Pancreas (tissue), 10 donors: ENCODE measurements around the gene PRKCA. TPM values are rescaled to one million over a fixed set of nuclear protein-coding genes. Genes with fewer than 3 reads are reported as not detected.

Experiments
- ATAC-seq, 4 donors: fragments of 200-7000 bp; cut with Tn5 transposase; one replicate each; pipeline versions ENCODE4 v1.8.0 to v1.9.1; 2020; ENCODE audit warnings: mild to moderate bottlenecking in 4 of 4, moderate library complexity in 4 of 4
- DNase-seq, 6 donors: peaks; one replicate each; pipeline ENCODE4 v3.0.0-alpha.2; 2020
- FAIRE-seq: peaks from 2 replicates; lab custom pipeline; 2012; peaks lifted over from hg19 to GRCh38; lab: Jason Lieb, UNC
- H3K27ac ChIP-seq, 4 donors: fragments of 200-600 bp; sonication (generic); 1 replicate in 3 of 4; 2 replicates in 1 of 4; pipeline versions ENCODE4 v1.5.0 to v1.8.0; 2020
- H3K27me3 ChIP-seq, 4 donors: fragments of 200-600 bp; one replicate each; pipeline ENCODE4 v1.8.0; 2021
- H3K36me3 ChIP-seq, 3 donors: fragments of 200-600 bp; sonication (generic) in 1 of 3; one replicate each; pipeline versions ENCODE4 v1.5.0 to v1.8.0; 2020 to 2021
- H3K4me1 ChIP-seq, 3 donors: fragments of 200-600 bp; one replicate each; pipeline ENCODE4 v1.8.0; 2021
- H3K4me3 ChIP-seq, 4 donors: fragments of 200-600 bp; sonication (generic) in 2 of 4; one replicate each; pipeline versions ENCODE4 v1.5.0 to v1.8.0; 2020 to 2021
- H3K9me3 ChIP-seq, 4 donors: fragments of 200-600 bp; one replicate each; pipeline ENCODE4 v1.8.0; 2021
- CTCF ChIP-seq, 4 donors: fragments of 200-600 bp; sonication (generic) in 3 of 4; IDR thresholded peaks; one replicate each; pipeline versions ENCODE4 v1.5.0 to v1.8.0; 2021; ENCODE audit warnings: antibody characterized with exemption in 4 of 4
- WGBS, 2 donors: extraction: QIAGEN DNeasy Blood & Tissue Kit; methylation state at CpG; one replicate each; pipeline ENCODE4 v1.1.7; 2013; 5-methylcytosine and 5-hydroxymethylcytosine counted together
- intact Hi-C, 3 donors: fragments of 100-400 bp; cut with DNase I; formaldehyde crosslinking; loops; one replicate each; pipeline versions ENCODE4 v1.11.1 to v1.14.2; 2022
- polyA plus RNA-seq, 2 donors: library from polyadenylated mRNA; stranded (reverse); fragments of 200-250 nt; gene quantifications; one replicate each; pipeline ENCODE4 v1.2.3, GENCODE V29; 2013
- total RNA-seq, 6 donors: library from RNA; stranded (reverse); fragmentation: NEBNext Ultra II Directional in 4 of 6; extraction: Animal tissue kit (Norgen Biotek cat#: 25700) in 4 of 6; gene quantifications; one replicate each; pipeline versions ENCODE4 v1.2.1 to v1.2.4, GENCODE V29; 2021 to 2023
- donor health status: healthy with polysubstance abuse.
- donor health status: DM: no; HTN: no; CAD: no; lungs with moderate emphysema.
- donor health status: DM: no; HTN: no; CAD: no.
- donor health status: control.
- donor health status: control.
- donor health status: Bipolar disorder and iron deficiency.
- donor health status: DM: yes; HTN: yes; CAD: no.
- donor health status: DM: no; HTN: no; CAD: no.
- donor health status: DM: no; HTN: no; CAD: no.
- donor health status: DM: yes; HTN: yes; CAD: no.

Gene PRKCA
- total and polyA plus RNA-seq, 8 donors = 3.5 to 22.3 (median 10.2) TPM

DNA sequence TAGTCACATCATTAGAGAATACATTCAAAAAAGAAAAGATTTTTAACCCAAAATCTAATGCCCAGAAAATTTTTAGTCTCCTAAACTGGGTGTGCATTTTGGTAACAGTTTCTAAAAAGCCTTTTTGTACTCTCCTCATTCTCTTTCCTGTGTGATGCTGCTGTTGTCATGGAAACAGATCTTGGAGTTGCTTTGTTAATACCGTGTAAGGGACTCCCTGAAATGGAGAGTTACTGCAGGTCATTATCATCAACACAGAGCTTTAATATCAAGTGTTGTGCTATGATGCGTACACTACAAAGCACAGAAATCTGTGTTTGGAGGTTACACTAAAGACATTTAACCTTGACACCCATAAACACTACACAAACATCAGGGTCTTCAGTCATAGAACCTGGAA lies 216.3 kb downstream of the PRKCA start:
- no peak for TF ChIP-seq CTCF (IDR thresholded peaks at IDR 0.05)
- no peaks in the 10 kb centered on the region for H3K4me1 ChIP-seq
- no peaks in the 10 kb centered on the region for H3K27me3 ChIP-seq
- no peak for DNase-seq
- WGBS, 2 donors = 65 to 90% methylated on average over 2 of the region's 2 CpGs
- no peaks in the 10 kb centered on the region for H3K9me3 ChIP-seq
- intact Hi-C loops = no loop called here
- no peak overlapping the region for H3K27ac ChIP-seq
- no peak for FAIRE-seq
- H3K36me3 ChIP-seq = no peaks in the 10 kb centered on the region
- ATAC-seq = no peak
- H3K4me3 ChIP-seq = no peak overlapping the region

GRCh38 chr17:66519154-66519553 lies 216.7 kb downstream of the PRKCA start:
- Histone ChIP-seq H3K4me3 (no peak overlapping the region), H3K9me3 (no peaks in the 10 kb centered on the region), H3K27ac (no peak overlapping the region), H3K4me1 (no peaks in the 10 kb centered on the region), H3K36me3 (no peaks in the 10 kb centered on the region), H3K27me3 (no peaks in the 10 kb centered on the region)
- FAIRE-seq = no peak
- no peak for DNase-seq
- ATAC-seq = no peak
- TF ChIP-seq CTCF (IDR thresholded peaks at IDR 0.05) = no peak
- intact Hi-C loops = no loop called here
- WGBS, 2 donors = 93% methylated on average over 3 of the region's 3 CpGs

DNA sequence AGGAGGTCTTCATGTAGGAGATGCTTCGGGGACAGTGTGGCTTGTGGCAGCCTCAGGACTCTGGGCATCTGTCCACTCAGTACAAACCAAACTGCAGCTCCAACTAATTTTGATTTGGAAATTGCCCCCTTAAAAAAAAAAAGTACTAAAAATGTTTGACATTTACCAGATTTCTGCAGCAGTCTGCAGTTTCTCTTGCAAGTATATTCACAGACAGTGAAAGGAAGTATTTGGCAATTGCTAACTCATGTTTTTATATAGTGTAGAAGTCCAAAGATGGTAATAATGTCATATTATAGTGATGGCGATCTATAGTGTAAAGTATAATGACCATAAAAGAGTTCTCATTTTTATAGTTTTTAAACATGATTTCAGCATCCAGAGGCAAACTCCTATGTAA lies 218.6 kb downstream of the PRKCA start:
- H3K27me3 ChIP-seq = no peaks in the 10 kb centered on the region
- no peak overlapping the region for H3K27ac ChIP-seq
- DNase-seq = no peak
- H3K4me1 ChIP-seq = no peaks in the 10 kb centered on the region
- ATAC-seq = no peak
- H3K9me3 ChIP-seq = no peaks in the 10 kb centered on the region
- no peak overlapping the region for H3K4me3 ChIP-seq
- intact Hi-C loops = no loop called here
- FAIRE-seq = no peak
- TF ChIP-seq CTCF (IDR thresholded peaks at IDR 0.05) = no peak
- no peaks in the 10 kb centered on the region for H3K36me3 ChIP-seq
- WGBS, 2 donors = 67 to 83% methylated on average over 2 of the region's 2 CpGs

- no peaks in the 10 kb centered on the region for H3K4me1 ChIP-seq
- no peaks in the 10 kb centered on the region for H3K9me3 ChIP-seq
- TF ChIP-seq CTCF (IDR thresholded peaks at IDR 0.05) = no peak
- ATAC-seq (no peak), DNase-seq (no peak), FAIRE-seq (no peak)
- H3K27me3 ChIP-seq = no peaks in the 10 kb centered on the region
- H3K4me3 ChIP-seq = no peak overlapping the region
- 93 to 98% methylated on average over 3 of the region's 3 CpGs for WGBS, 2 donors
- intact Hi-C loops = no loop called here
- no peak overlapping the region for H3K27ac ChIP-seq
- H3K36me3 ChIP-seq = no peaks in the 10 kb centered on the region
Observed at GRCh38 chr17:66522591-66523272, 220.3 kb downstream of the PRKCA start.

GRCh38 chr17:66523378-66524200 lies 221.2 kb downstream of the PRKCA start:
- FAIRE-seq = no peak
- no peak for ATAC-seq
- TF ChIP-seq CTCF (IDR thresholded peaks at IDR 0.05) = no peak

More at GRCh38 chr17:66523378-66524200, 221.2 kb downstream of the PRKCA start:
- H3K27ac ChIP-seq = no peak overlapping the region
- no peaks in the 10 kb centered on the region for H3K9me3 ChIP-seq
- 85 to 87% methylated on average over 6 of the region's 6 CpGs for WGBS, 2 donors
- H3K36me3 ChIP-seq = no peaks in the 10 kb centered on the region
- no peaks in the 10 kb centered on the region for H3K4me1 ChIP-seq
- H3K27me3 ChIP-seq = no peaks in the 10 kb centered on the region
- intact Hi-C loops = no loop called here
- no peak overlapping the region for H3K4me3 ChIP-seq
- no peak for DNase-seq
